HCT116 (cell line): ENCODE measurements around the gene CACNA1C. TPM values are rescaled to one million over a fixed set of nuclear protein-coding genes. Genes with fewer than 3 reads are reported as not detected.

ENCODE experiments used
- ATAC-seq: fragments of 200-7000 bp; cut with Tn5 transposase; 2 replicates; pipeline ENCODE4 v1.9.1; 2020; ENCODE audit warnings: mild to moderate bottlenecking, moderate library complexity
- BruUV-seq: library from RNA; stranded (reverse); fragments of 400-500 nt; replicated peaks from 2 replicates; lab custom pipeline; 2021; lab: Mats Ljungman, UMichigan
- CTCF ChIA-PET: fragments of 300-600 bp; sonication (Branson Sonifier 250); formaldehyde crosslinking; loops from one replicate; lab custom pipeline; 2021; ENCODE audit warnings: antibody characterized with exemption; lab: Charles Lee
- POLR2A ChIA-PET: fragments of 300-600, 350-600 bp; sonication (Branson Sonifier 250); formaldehyde crosslinking; loops from one replicate; lab custom pipeline; 2021; ENCODE audit warnings: antibody characterized with exemption; lab: Charles Lee
- RAD21 ChIA-PET, 2 experiments: fragments of 300-600 bp; sonication (Branson Sonifier 250); formaldehyde crosslinking; loops; one replicate each; lab custom pipeline; 2023; ENCODE audit warnings: low total read pairs in 2 of 2; ENCODE audit not compliant: uncharacterized antibody in 2 of 2, unreplicated experiment in 2 of 2, low non-redundant PET in 1 of 2; lab: Charles Lee
- DNase-seq: peaks from one replicate; pipeline ENCODE4 v3.0.0-alpha.2; 2010; ENCODE audit warnings: low read depth, low spot score
- H2AFZ ChIP-seq: fragments of 200-600 bp; shearing (Covaris generic), sonication (generic); 2 replicates; pipeline ENCODE4 v1.6.1; 2017; ENCODE audit warnings: low read depth, mixed run types, mixed read lengths, antibody characterized with exemption, low read length; ENCODE audit not compliant: poor library complexity, severe bottlenecking
- H3K27ac ChIP-seq: 2 replicates; pipeline ENCODE4 v1.5.1; 2012; ENCODE audit warnings: low read depth, low read length
- H3K27me3 ChIP-seq: fragments of 200-600 bp; sonication (generic); 2 replicates; pipeline ENCODE4 v1.6.1; 2016; ENCODE audit warnings: mixed run types, low read length, mixed read lengths; ENCODE audit not compliant: insufficient read depth
- H3K36me3 ChIP-seq, 2 experiments: fragments of 200-500 bp in 1 of 2; fragments of 200-600 bp in 1 of 2; sonication (Bioruptor generic) in 1 of 2; sonication (generic) in 1 of 2; 2 replicates each; pipeline versions ENCODE4 v1.5.1 to v1.6.1; 2014 to 2016; ENCODE audit warnings: low read length in 2 of 2, inconsistent platforms in 1 of 2, mixed read lengths in 1 of 2, mixed run types in 1 of 2; ENCODE audit not compliant: insufficient read depth in 2 of 2, control insufficient read depth in 1 of 2
- H3K4me1 ChIP-seq, 2 experiments: fragments of 200-600 bp in 1 of 2; sonication (generic) in 1 of 2; 2 replicates each; pipeline versions ENCODE4 v1.5.1 to v1.6.1; 2012 to 2017; ENCODE audit warnings: low read length in 2 of 2, inconsistent platforms in 1 of 2, mild to moderate bottlenecking in 1 of 2, mixed read lengths in 1 of 2, mixed run types in 1 of 2, moderate library complexity in 1 of 2; ENCODE audit not compliant: insufficient read depth in 2 of 2, control insufficient read depth in 1 of 2
- H3K4me2 ChIP-seq: fragments of 200-600 bp; sonication (generic); 2 replicates; pipeline ENCODE4 v1.6.1; 2017; ENCODE audit warnings: mixed run types, low read length, mixed read lengths
- H3K4me3 ChIP-seq, 2 experiments: fragments of 200-600 bp in 1 of 2; sonication (generic) in 1 of 2; replicated peaks in 1 of 2; 2 replicates each; pipeline ENCODE4 v1.5.1; 2011 to 2016; ENCODE audit warnings: low read length in 2 of 2, control low read depth in 1 of 2, low read depth in 1 of 2, mild to moderate bottlenecking in 1 of 2, mixed read lengths in 1 of 2, mixed run types in 1 of 2
- H3K79me2 ChIP-seq: fragments of 200-600 bp; sonication (generic); 2 replicates; pipeline ENCODE4 v1.6.1; 2017; ENCODE audit warnings: mild to moderate bottlenecking, mixed run types, low read length, moderate library complexity, mixed read lengths; ENCODE audit not compliant: insufficient read depth
- H3K9ac ChIP-seq: fragments of 200-600 bp; sonication (generic); 2 replicates; pipeline ENCODE4 v1.6.1; 2016; ENCODE audit warnings: low read length, mixed read lengths
- H3K9me2 ChIP-seq: fragments of 200-600 bp; sonication (generic), shearing (Covaris generic); 2 replicates; pipeline ENCODE4 v1.6.1; 2017; ENCODE audit warnings: mixed run types, mild to moderate bottlenecking, moderate library complexity; ENCODE audit not compliant: insufficient read depth
- H3K9me3 ChIP-seq, 2 experiments: fragments of 200-500 bp in 1 of 2; fragments of 200-600 bp in 1 of 2; sonication (Bioruptor generic) in 1 of 2; sonication (generic) in 1 of 2; 2 replicates each; pipeline ENCODE4 v1.6.1; 2014 to 2017; ENCODE audit warnings: low read length in 2 of 2, mixed read lengths in 2 of 2, inconsistent platforms in 1 of 2, low read depth in 1 of 2, mild to moderate bottlenecking in 1 of 2, mixed run types in 1 of 2, moderate library complexity in 1 of 2; ENCODE audit not compliant: control insufficient read depth in 1 of 2, insufficient read depth in 1 of 2
- H4K20me1 ChIP-seq: fragments of 200-600 bp; sonication (generic), shearing (Covaris generic); 2 replicates; pipeline ENCODE4 v1.6.1; 2017; ENCODE audit warnings: mixed run types, mild to moderate bottlenecking, moderate library complexity; ENCODE audit not compliant: insufficient read depth
- ATF3 ChIP-seq: IDR thresholded peaks from 2 replicates; pipeline ENCODE4 v1.6.1; 2012
- CBX3 ChIP-seq: IDR thresholded peaks from 2 replicates; pipeline ENCODE4 v1.6.1; 2012; ENCODE audit warnings: low read depth
- CEBPB ChIP-seq: IDR thresholded peaks from 2 replicates; pipeline ENCODE4 v1.6.1; 2012; ENCODE audit warnings: low read depth
- EGR1 ChIP-seq: IDR thresholded peaks from 2 replicates; pipeline ENCODE4 v1.6.1; 2012; ENCODE audit warnings: low read depth
- EZH2phosphoT487 ChIP-seq: fragments of 200-600 bp; IDR thresholded peaks from 2 replicates; pipeline ENCODE4 v1.6.1; 2018; ENCODE audit warnings: antibody characterized with exemption, borderline replicate concordance
- REST ChIP-seq: IDR thresholded peaks from 2 replicates; pipeline ENCODE4 v1.6.1; 2012; ENCODE audit warnings: low read depth
- SIN3A ChIP-seq: IDR thresholded peaks from 2 replicates; pipeline ENCODE4 v1.6.1; 2012; ENCODE audit warnings: low read depth
- SP1 ChIP-seq: IDR thresholded peaks from 2 replicates; pipeline ENCODE4 v1.6.1; 2012; ENCODE audit warnings: low read depth
- ZFX ChIP-seq: fragments of 450-650 bp; IDR thresholded peaks from 2 replicates; pipeline ENCODE4 v1.6.1; 2017
- intact Hi-C: fragments of 100-400 bp; cut with micrococcal nuclease; formaldehyde crosslinking; loops from 2 replicates; pipeline ENCODE4 v1.10.0; 2022
- total RNA-seq: library from RNA; stranded (reverse); gene quantifications from one replicate; pipeline ENCODE4 v1.2.1, GENCODE V29; 2021; ENCODE audit not compliant: unreplicated experiment

The CACNA1C gene
- total RNA-seq, 1 experiment from 2014 or later = 0.05 TPM

GRCh38 chr12:2551412-2551900 lies 498.7 kb downstream of the CACNA1C start:
- H3K9ac ChIP-seq = no peak overlapping the region
- no peak for DNase-seq
- H3K27me3 ChIP-seq = peaks cover 24% of the 10 kb centered on the region; the same call in 1 of the 2 replicates
- POLR2A ChIA-PET = no interaction called here
- H3K4me2 ChIP-seq = no peak overlapping the region
- H2AFZ ChIP-seq = no peak overlapping the region
- BruUV-seq = no TSS peak
- RAD21 ChIA-PET = no interaction called here
- CTCF ChIA-PET = no interaction called here
- no peaks in the 10 kb centered on the region for H4K20me1 ChIP-seq
- no peak for ATAC-seq
- intact Hi-C loops = no loop called here
- H3K27ac ChIP-seq = no peak overlapping the region
- no peak for TF ChIP-seq EZH2phosphoT487
- no peak for TF ChIP-seq SIN3A
- H3K79me2 ChIP-seq = no peaks in the 10 kb centered on the region
- H3K36me3 ChIP-seq = no peaks in the 10 kb centered on the region
- H3K9me3 ChIP-seq = no peaks in the 10 kb centered on the region
- H3K4me3 ChIP-seq = no peak overlapping the region
- no peaks in the 10 kb centered on the region for H3K9me2 ChIP-seq
- no peaks in the 10 kb centered on the region; a peak in 1 of 4 replicates for H3K4me1 ChIP-seq

- CTCF ChIA-PET = no interaction called here
- no TSS peak for BruUV-seq
- no peaks in the 10 kb centered on the region for H3K9me2 ChIP-seq
- H3K27me3 ChIP-seq = peaks cover 28% of the 10 kb centered on the region; the same call in 1 of the 2 replicates
- ATAC-seq (no peak), DNase-seq (no peak)
- RAD21 ChIA-PET = no interaction called here
- no peak for TF ChIP-seq SIN3A
- no peak for TF ChIP-seq CBX3
- TF ChIP-seq EGR1 = no peak
- no peak for TF ChIP-seq ATF3
- no peak for TF ChIP-seq ZFX
- no peak for TF ChIP-seq SP1
- no peak for TF ChIP-seq EZH2phosphoT487
- no peak for TF ChIP-seq REST
- TF ChIP-seq CEBPB = no peak
- H3K4me3 ChIP-seq = no peak overlapping the region
- POLR2A ChIA-PET = no interaction called here
- no peaks in the 10 kb centered on the region for H3K36me3 ChIP-seq
- H3K9me3 ChIP-seq = no peaks in the 10 kb centered on the region
- no peaks in the 10 kb centered on the region for H3K79me2 ChIP-seq
- H3K9ac ChIP-seq = no peak overlapping the region
- H3K4me2 ChIP-seq = no peak overlapping the region
- intact Hi-C loops = no loop called here
- H3K4me1 ChIP-seq = no peaks in the 10 kb centered on the region; a peak in 1 of 4 replicates
- no peaks in the 10 kb centered on the region for H4K20me1 ChIP-seq
- no peak overlapping the region for H3K27ac ChIP-seq
- no peak overlapping the region for H2AFZ ChIP-seq
Observed at GRCh38 chr12:2552000-2552756, 499.4 kb downstream of the CACNA1C start.
